ENCODE results near the gene CTSW.

The CTSW gene

GRCh38 chr11:65885808-65886536 is 6.3 kb downstream of the CTSW start:
- DNase-seq (ENCODE audit: low spot score): no peak

- no peak for DNase-seq (ENCODE audit: low spot score)
These were observed 7.4 kb downstream of the CTSW start for GRCh38 chr11:65886826-65887722.

- DNase-seq (ENCODE audit: low spot score): no peak
These were observed 8.1 kb downstream of the CTSW start for GRCh38 chr11:65887723-65888162.

GRCh38 chr11:65888163-65888814 is 8.7 kb downstream of the CTSW start, which contains the start of gene FIBP:
Gene FIBP, minus strand, starts transcription at chr11:65888471. Its CDS starts 53 bp downstream, at chr11:65888418.
- peak; percentile 97 for DNase-seq (ENCODE audit: low spot score)

GRCh38 chr11:65890324-65891218 is 10.9 kb downstream of the CTSW start, which contains the start of gene CCDC85B:
Gene CCDC85B, plus strand, starts transcription at chr11:65890673. Its CDS starts 111 bp downstream, at chr11:65890784.
- DNase-seq (ENCODE audit: low spot score): peak; percentile 97

GRCh38 chr11:65891219-65892136 is 11.8 kb downstream of the CTSW start:
- peak; percentile 49 for DNase-seq (ENCODE audit: low spot score)

- DNase-seq (ENCODE audit: low spot score): peak; percentile 45
These were observed 12.5 kb downstream of the CTSW start for GRCh38 chr11:65892137-65892540.

- DNase-seq (ENCODE audit: low spot score): peak; percentile 46
These were observed 13.2 kb downstream of the CTSW start for GRCh38 chr11:65892661-65893317.

GRCh38 chr11:65894034-65894591 is 14.5 kb downstream of the CTSW start:
- no peak for DNase-seq (ENCODE audit: low spot score)

- DNase-seq (ENCODE audit: low spot score): no peak
These were observed 15.9 kb downstream of the CTSW start for GRCh38 chr11:65895482-65895981.

GRCh38 chr11:65896034-65896999 is 16.7 kb downstream of the CTSW start:
- no peak for DNase-seq (ENCODE audit: low spot score)

- DNase-seq (ENCODE audit: low spot score): no peak
These were observed 17.4 kb downstream of the CTSW start for GRCh38 chr11:65897020-65897471.

- DNase-seq (ENCODE audit: low spot score): no peak
These were observed 19.2 kb downstream of the CTSW start for GRCh38 chr11:65898656-65899355.

- no peak for DNase-seq (ENCODE audit: low spot score)
These were observed 19.9 kb downstream of the CTSW start for GRCh38 chr11:65899356-65900124.

GRCh38 chr11:65900125-65900898 is 20.7 kb downstream of the CTSW start, which contains the start of gene FOSL1:
Gene FOSL1, minus strand, starts transcription at chr11:65900388. Its CDS starts 49 bp downstream, at chr11:65900339.
- DNase-seq (ENCODE audit: low spot score): peak; percentile 83

- DNase-seq (ENCODE audit: low spot score): no peak
These were observed 21.2 kb downstream of the CTSW start for GRCh38 chr11:65900899-65901180.
